ENCODE data around the gene RASA1. TPM values are rescaled to one million over a fixed set of nuclear protein-coding genes. Genes with fewer than 3 reads are reported as not detected.

RASA1 gene
- total RNA-seq, 1 experiment from 2014 or later: 29.0 TPM

DNA sequence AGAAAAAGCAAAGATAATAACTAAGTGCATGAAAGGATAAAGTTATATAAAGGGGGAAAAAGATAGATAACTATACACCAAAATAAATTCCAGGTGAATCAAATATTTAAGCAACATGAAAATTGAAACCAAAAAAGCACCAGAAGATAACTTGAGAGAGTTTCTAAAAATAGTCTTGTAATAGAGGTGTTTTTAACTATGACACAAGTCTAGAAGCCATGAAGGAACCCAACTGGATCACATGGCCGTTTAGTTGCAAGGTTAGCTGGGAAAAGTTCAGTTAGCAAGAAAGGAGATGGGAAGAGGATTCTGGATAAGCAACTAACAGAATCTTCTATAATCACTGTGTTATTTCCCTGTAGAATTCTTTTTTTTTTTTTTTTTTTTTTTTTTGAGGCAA lies 9.2 kb upstream of the RASA1 start:
- H3K4me3 ChIP-seq (ENCODE audit: low read depth in 2 of 2, low read length in 2 of 2): no peak overlapping the region
- H3K27ac ChIP-seq (ENCODE audit: low read length): no peak overlapping the region
- DNase-seq (ENCODE audit: low read depth, low spot score) (no peak), ATAC-seq (no peak)
- intact Hi-C loops (cut with micrococcal nuclease; ENCODE audit: unreplicated experiment): no loop called here
- in situ Hi-C loops (cut with HindIII; ENCODE audit: low pct_unique_long_range_greater_than_20kb, low sequenced_read_pairs): no loop called here
- H3K4me1 ChIP-seq (ENCODE audit: control insufficient read depth, insufficient read depth, low read length): no peaks in the 10 kb centered on the region
- TF ChIP-seq TCF7L2 (IDR thresholded peaks at IDR 0.05; ENCODE audit: low read depth, low read length) (no peak), POLR2AphosphoS5 (IDR thresholded peaks at IDR 0.05; ENCODE audit: low read depth, low read length) (no peak)
- TF ChIP-seq, protein P1, sequence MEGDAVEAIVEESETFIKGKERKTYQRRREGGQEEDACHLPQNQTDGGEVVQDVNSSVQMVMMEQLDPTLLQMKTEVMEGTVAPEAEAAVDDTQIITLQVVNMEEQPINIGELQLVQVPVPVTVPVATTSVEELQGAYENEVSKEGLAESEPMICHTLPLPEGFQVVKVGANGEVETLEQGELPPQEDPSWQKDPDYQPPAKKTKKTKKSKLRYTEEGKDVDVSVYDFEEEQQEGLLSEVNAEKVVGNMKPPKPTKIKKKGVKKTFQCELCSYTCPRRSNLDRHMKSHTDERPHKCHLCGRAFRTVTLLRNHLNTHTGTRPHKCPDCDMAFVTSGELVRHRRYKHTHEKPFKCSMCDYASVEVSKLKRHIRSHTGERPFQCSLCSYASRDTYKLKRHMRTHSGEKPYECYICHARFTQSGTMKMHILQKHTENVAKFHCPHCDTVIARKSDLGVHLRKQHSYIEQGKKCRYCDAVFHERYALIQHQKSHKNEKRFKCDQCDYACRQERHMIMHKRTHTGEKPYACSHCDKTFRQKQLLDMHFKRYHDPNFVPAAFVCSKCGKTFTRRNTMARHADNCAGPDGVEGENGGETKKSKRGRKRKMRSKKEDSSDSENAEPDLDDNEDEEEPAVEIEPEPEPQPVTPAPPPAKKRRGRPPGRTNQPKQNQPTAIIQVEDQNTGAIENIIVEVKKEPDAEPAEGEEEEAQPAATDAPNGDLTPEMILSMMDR (IDR thresholded peaks at IDR 0.05): no peak
- CTCF ChIA-PET: no interaction called here
- POLR2A ChIA-PET: no interaction called here
- no peaks in the 10 kb centered on the region for H3K9me3 ChIP-seq (ENCODE audit: control insufficient read depth, insufficient read depth, low read depth, low read length)
- H3K27me3 ChIP-seq (ENCODE audit: control insufficient read depth, insufficient read depth, low read length): no peaks in the 10 kb centered on the region; the same call in 1 of the 2 replicates
- H3K36me3 ChIP-seq (ENCODE audit: control insufficient read depth, insufficient read depth, low read length): no peaks in the 10 kb centered on the region
- no TSS peak for BruUV-seq (replicated peaks)

DNA sequence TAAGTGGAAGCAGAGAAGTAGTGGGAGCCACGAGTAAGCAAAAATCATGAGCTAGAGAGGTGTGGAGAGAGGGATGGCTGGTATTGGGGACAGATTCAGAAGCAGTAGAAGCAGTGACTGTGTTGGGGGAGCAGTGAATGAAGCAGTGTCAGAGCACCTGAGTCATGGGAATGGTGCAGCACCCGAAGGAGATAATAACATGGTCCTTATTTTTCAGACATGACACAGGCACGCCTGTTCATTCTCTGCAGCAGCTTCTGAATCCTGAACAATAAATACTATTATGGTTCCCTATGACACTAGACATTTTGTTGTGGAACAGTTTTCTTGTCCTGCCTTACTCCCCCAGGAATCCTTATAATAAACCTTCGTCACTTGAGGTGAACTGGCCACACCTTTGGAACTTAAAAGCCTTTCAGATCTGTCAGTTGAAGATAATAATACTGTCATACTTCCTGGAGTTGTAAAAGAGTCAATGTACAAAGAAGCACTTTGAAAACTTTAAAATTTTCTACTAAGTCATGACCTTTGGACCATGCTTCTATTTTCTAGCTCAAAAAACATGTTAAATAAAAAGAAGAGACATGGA lies 7.0 kb upstream of the RASA1 start:
- ATAC-seq: peak; percentile 42; the same call in 1 of the 2 replicates
- Histone ChIP-seq H3K9me3 (ENCODE audit: control insufficient read depth, insufficient read depth, low read depth, low read length) (no peaks in the 10 kb centered on the region), H3K36me3 (ENCODE audit: control insufficient read depth, insufficient read depth, low read length) (no peaks in the 10 kb centered on the region), H3K4me3 (ENCODE audit: low read depth in 2 of 2, low read length in 2 of 2) (no peak overlapping the region), H3K27me3 (ENCODE audit: control insufficient read depth, insufficient read depth, low read length) (peaks cover 3% of the 10 kb centered on the region), H3K4me1 (ENCODE audit: control insufficient read depth, insufficient read depth, low read length) (no peaks in the 10 kb centered on the region), H3K27ac (ENCODE audit: low read length) (no peak overlapping the region)
- intact Hi-C loops (cut with micrococcal nuclease; ENCODE audit: unreplicated experiment): no loop called here
- in situ Hi-C loops (cut with HindIII; ENCODE audit: low pct_unique_long_range_greater_than_20kb, low sequenced_read_pairs): no loop called here
- no peak for TF ChIP-seq POLR2AphosphoS5 (IDR thresholded peaks at IDR 0.05; ENCODE audit: low read depth, low read length)
- BruUV-seq (replicated peaks): no TSS peak
- ChIA-PET POLR2A (no interaction called here), CTCF (no interaction called here)
- no peak for DNase-seq (ENCODE audit: low read depth, low spot score)

DNA sequence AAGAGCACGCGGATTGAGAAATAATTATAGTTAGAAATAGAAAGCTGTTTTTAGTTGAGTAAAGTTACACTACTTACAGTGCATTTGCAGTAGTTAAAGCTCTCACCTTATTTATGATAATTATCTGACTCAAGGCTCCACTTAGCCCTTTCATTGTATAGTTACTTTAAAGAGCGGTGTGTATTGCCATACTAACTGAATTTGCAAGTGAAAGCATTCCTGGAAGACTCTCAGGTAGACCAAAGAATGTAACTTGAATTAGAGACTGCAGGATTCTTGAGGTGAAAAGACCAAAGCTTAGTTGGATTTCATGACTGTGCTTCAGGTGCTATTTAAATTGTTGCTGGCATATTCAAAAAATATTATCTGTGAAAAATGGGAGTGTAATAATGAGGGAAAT lies 4.2 kb upstream of the RASA1 start:
- BruUV-seq (replicated peaks): no TSS peak
- H3K36me3 ChIP-seq (ENCODE audit: control insufficient read depth, insufficient read depth, low read length): no peaks in the 10 kb centered on the region
- no peak for ATAC-seq
- in situ Hi-C loops (cut with HindIII; ENCODE audit: low pct_unique_long_range_greater_than_20kb, low sequenced_read_pairs): no loop called here
- H3K4me3 ChIP-seq (ENCODE audit: low read depth in 2 of 2, low read length in 2 of 2): no peak overlapping the region
- intact Hi-C loops (cut with micrococcal nuclease; ENCODE audit: unreplicated experiment): no loop called here
- POLR2A ChIA-PET: no interaction called here
- H3K27me3 ChIP-seq (ENCODE audit: control insufficient read depth, insufficient read depth, low read length): peaks cover 3% of the 10 kb centered on the region; the same call in 1 of the 2 replicates
- CTCF ChIA-PET: no interaction called here
- no peak for DNase-seq (ENCODE audit: low read depth, low spot score)
- no peaks in the 10 kb centered on the region for H3K9me3 ChIP-seq (ENCODE audit: control insufficient read depth, insufficient read depth, low read depth, low read length)
- no peak overlapping the region for H3K27ac ChIP-seq (ENCODE audit: low read length)
- H3K4me1 ChIP-seq (ENCODE audit: control insufficient read depth, insufficient read depth, low read length): peaks cover 3% of the 10 kb centered on the region; the same call in 1 of the 2 replicates
- TF ChIP-seq, protein P1 (IDR thresholded peaks at IDR 0.05): no peak
- TF ChIP-seq SIN3A (IDR thresholded peaks at IDR 0.05; ENCODE audit: borderline replicate concordance, insufficient read depth, low read depth, low read length) (no peak), POLR2AphosphoS5 (IDR thresholded peaks at IDR 0.05; ENCODE audit: low read depth, low read length) (no peak), TCF7L2 (IDR thresholded peaks at IDR 0.05; ENCODE audit: low read depth, low read length) (no peak)
- TF ChIP-seq, protein P2, sequence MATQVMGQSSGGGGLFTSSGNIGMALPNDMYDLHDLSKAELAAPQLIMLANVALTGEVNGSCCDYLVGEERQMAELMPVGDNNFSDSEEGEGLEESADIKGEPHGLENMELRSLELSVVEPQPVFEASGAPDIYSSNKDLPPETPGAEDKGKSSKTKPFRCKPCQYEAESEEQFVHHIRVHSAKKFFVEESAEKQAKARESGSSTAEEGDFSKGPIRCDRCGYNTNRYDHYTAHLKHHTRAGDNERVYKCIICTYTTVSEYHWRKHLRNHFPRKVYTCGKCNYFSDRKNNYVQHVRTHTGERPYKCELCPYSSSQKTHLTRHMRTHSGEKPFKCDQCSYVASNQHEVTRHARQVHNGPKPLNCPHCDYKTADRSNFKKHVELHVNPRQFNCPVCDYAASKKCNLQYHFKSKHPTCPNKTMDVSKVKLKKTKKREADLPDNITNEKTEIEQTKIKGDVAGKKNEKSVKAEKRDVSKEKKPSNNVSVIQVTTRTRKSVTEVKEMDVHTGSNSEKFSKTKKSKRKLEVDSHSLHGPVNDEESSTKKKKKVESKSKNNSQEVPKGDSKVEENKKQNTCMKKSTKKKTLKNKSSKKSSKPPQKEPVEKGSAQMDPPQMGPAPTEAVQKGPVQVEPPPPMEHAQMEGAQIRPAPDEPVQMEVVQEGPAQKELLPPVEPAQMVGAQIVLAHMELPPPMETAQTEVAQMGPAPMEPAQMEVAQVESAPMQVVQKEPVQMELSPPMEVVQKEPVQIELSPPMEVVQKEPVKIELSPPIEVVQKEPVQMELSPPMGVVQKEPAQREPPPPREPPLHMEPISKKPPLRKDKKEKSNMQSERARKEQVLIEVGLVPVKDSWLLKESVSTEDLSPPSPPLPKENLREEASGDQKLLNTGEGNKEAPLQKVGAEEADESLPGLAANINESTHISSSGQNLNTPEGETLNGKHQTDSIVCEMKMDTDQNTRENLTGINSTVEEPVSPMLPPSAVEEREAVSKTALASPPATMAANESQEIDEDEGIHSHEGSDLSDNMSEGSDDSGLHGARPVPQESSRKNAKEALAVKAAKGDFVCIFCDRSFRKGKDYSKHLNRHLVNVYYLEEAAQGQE (IDR thresholded peaks at IDR 0.05; ENCODE audit: insufficient read depth in 1 of 2, low read depth in 2 of 2, low read length in 1 of 2): no peak
